Gastroesophageal sphincter (tissue), 3 donors: Measurements from ENCODE around the gene CHST12.

Experiments used
- POLR2A ChIP-seq, 2 donors: fragments of 450-650 bp; IDR thresholded peaks; one replicate each; pipeline ENCODE4 v1.6.1; 2017; ENCODE audit warnings: antibody characterized with exemption in 2 of 2, mild to moderate bottlenecking in 2 of 2, moderate library complexity in 1 of 2
- POLR2AphosphoS5 ChIP-seq: sonication (generic); formaldehyde crosslinking; IDR thresholded peaks from one replicate; pipeline ENCODE4 v1.6.1; 2017; ENCODE audit warnings: antibody characterized with exemption
- TF ChIP-seq, protein P1 (sequence below), 4 experiments: fragments of 200-600 bp in 2 of 4; fragments of 450-650 bp in 2 of 4; sonication (generic) in 1 of 4; IDR thresholded peaks; one replicate each; pipeline ENCODE4 v1.5.1; 2017 to 2019; ENCODE audit warnings: antibody characterized with exemption in 4 of 4, mild to moderate bottlenecking in 2 of 4, moderate library complexity in 2 of 4

DNA sequence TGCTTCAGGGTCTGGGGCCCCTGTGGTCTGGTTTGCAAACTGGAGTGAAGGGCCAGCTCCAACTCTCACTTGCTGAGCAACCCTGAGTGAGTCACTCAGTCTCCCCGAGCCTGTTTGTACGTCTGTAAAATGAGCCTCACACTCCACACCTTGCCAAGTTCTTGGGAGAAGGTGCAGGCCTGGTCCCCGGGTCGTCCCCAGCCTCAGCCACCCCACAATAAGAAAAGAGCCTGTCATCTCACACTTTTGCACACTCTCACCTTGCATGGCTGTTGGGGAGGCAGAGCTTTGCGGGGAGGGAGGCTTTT is 67.6 kb downstream of the CHST12 start:
- TF ChIP-seq, protein P1, sequence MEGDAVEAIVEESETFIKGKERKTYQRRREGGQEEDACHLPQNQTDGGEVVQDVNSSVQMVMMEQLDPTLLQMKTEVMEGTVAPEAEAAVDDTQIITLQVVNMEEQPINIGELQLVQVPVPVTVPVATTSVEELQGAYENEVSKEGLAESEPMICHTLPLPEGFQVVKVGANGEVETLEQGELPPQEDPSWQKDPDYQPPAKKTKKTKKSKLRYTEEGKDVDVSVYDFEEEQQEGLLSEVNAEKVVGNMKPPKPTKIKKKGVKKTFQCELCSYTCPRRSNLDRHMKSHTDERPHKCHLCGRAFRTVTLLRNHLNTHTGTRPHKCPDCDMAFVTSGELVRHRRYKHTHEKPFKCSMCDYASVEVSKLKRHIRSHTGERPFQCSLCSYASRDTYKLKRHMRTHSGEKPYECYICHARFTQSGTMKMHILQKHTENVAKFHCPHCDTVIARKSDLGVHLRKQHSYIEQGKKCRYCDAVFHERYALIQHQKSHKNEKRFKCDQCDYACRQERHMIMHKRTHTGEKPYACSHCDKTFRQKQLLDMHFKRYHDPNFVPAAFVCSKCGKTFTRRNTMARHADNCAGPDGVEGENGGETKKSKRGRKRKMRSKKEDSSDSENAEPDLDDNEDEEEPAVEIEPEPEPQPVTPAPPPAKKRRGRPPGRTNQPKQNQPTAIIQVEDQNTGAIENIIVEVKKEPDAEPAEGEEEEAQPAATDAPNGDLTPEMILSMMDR (IDR thresholded peaks at IDR 0.05): no peak
- TF ChIP-seq POLR2A (IDR thresholded peaks at IDR 0.05) (no peak), POLR2AphosphoS5 (no peak)
